UCSD-AML1 (cell line): Measurements from ENCODE around the gene C10orf143.

Source experiments
- DNase-seq: peaks from one replicate; lab custom pipeline; 2025; ENCODE audit not compliant: unreplicated experiment; lab: John Stamatoyannopoulos, UW

C10orf143 gene

DNA sequence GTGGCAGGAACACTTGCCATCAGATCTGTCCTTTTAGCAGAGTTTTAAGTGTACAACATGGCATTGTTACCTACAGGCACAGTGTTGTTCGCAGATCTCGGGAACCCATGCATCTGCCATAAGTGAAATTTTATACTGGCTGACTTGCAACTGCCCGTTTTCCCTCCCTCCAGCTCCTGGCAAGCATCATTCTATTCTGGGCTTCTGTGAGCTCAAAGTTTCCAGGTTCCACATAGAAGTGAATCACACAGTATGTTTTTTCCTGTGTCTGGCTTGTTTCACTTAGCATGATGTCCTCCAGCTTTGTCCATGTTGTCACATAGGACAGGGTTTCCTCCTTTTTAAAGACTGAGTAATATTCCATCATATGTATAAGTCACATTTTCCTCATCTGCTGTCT lies 56.6 kb downstream of the C10orf143 start:
- DNase-seq, result no peak

GRCh38 chr10:130053561-130053960 lies 57.1 kb downstream of the C10orf143 start:
- no peak for DNase-seq

GRCh38 chr10:130052193-130052592 lies 58.4 kb downstream of the C10orf143 start:
- DNase-seq, result no peak

DNA sequence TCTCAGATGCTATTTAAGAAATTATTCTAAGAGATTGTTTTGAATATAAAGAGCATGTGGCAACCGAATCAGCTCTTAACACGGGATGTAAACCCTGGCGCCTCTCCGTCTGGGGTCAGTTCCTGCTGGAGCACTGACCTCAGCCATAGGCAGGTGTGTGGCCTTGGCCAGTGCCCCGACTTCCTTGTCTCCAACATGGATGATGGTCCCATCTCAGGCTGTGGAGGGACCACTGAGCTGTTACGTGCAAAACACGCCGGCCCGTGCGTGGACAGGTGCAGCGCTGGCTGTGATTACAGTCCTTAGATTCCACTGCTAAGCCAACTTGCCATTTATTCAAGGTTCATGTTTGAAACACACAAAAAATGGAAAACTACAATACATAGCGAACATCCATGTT lies 59.9 kb downstream of the C10orf143 start:
- DNase-seq, result no peak

DNA sequence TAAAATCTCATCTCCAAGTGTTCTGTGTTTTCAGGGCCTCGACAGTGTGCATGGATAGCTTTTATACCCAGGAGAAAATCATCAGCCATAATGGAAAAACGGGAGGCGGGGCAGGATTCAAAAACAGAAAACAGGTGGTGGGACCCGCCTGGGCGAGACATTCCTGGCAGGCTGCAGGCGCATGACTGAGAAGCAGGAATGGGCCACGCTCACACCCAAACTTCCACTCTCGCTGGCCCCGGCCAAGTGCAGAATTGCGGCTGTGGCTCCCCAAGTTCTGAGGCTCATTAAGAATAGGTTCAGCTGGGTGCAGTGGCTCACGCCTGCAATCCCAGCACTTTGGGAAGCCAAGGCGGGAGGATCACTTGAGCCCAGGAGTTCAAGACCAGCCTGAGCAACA lies 60.6 kb downstream of the C10orf143 start:
- DNase-seq, result no peak

GRCh38 chr10:130049244-130049643 lies 61.4 kb downstream of the C10orf143 start:
- DNase-seq, result no peak

GRCh38 chr10:130048081-130048480 lies 62.5 kb downstream of the C10orf143 start:
- DNase-seq, result no peak

GRCh38 chr10:130047336-130047735 lies 63.3 kb downstream of the C10orf143 start:
- no peak for DNase-seq

DNA sequence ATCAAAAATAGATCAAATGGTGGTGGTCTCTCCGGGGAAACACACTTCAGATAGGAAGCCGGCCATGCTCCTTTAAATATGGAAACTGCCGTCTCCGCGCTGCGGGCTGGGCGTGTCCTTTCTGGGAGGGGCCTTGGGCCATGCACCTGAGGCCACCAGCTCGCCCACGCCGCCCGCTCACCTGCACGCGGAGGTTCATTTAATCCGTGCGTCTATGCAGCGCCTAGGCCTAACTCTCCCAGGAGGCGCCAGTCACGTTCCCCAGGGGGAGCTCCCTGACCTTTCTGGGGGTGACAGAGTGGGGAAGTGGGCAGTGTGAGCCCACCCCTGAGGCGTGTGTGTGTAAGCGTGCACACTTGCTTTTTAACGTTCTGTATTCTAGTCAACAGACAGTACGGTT lies 64.0 kb downstream of the C10orf143 start:
- DNase-seq, result no peak

GRCh38 chr10:130045801-130046321 lies 64.8 kb downstream of the C10orf143 start:
- DNase-seq, result no peak

DNA sequence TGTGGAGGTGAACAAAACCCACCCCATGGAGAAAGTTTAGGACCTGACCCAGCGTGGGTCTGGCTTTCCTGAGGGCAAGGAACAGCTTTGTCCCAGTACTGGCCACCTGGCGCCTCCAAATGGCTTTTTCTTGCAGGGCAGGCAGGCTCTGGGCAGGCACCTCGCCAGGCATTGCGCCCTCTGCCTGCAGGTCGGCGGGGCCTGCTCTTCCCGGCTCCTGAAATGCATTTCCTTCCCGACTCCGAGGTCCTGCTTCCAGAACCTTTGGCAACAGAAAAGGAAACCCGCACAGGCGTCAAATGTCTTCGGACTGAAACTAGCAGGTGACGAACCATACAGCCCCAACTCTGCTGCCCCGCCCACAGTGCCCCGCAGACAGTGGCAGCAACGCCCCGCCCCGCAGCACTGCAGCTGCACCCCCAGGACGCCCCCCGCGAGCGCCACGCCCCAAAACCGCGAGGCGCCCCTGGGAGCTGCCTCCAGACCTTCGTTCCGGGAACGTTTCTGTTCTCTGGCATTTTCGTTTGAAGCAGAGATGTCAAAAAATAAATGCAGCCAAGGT lies 65.5 kb downstream of the C10orf143 start:
- DNase-seq, result no peak

DNA sequence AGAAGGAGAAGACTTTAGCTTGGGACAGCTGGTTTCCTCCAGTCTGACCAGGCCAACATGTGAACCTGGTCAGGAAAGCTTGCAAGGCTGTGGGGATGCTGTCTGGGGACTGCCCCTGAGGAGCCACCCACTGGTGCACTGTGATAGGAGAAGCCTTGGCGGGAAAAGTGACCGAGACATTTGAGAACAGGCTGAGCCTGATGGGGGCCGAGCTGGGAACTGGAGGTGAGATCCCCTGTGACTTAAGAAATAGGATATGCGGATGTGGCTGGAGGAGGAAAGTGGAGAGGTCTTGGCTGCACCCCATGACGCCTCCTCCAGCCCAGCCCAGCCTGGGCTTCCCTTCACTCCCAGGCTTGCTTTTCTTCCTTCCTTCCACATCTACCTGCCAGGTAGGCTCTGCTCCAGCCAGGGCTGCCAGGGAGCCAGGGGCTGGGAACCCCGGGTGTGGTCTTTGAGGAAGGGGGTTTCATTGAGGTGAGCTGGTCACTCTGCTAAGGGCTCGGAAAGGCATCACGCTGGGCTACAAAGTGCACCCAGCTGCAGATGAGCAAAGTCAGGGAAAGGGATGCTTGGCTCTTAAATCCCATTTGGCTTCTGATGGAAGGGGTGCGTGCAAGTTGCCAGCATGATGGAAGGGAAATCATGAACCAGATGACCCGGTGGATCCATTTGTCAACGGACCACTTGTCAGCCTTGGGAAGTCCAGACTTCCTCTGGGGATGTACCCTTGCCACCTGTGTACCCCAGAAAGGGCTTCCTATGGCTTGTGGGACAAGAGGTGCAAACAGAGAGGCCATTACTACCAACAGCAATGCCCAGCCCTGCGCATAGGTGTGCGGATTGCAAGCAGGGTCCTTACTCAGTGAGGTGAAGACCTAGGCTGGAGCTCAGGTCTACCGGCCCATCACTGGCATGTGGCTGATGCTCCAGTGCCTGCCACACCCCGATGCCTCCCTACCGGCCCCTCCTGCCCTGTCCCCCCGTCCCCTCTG lies 66.3 kb downstream of the C10orf143 start:
- no peak for DNase-seq

- DNase-seq, result no peak
Observed at GRCh38 chr10:130043491-130043890, 67.1 kb downstream of the C10orf143 start.

DNA sequence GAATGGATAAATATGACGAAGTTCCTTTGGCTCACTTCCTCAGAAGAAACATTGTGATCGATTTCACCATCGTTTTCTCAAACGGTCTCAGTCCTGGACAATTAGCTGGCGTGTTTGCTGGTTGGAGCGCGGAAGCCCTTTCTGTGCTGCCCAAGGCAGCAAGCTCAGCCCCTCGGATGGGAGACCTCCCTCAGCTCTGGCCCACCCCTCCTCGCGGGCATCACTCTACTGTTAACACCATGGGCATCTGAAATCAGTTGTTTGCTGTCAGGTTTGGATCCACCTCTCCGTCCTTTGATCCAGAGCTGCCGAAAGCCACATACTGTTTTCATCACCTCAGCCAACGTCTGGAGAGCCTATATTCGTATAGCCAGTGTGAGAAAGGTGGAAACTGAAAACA lies 68.2 kb downstream of the C10orf143 start:
- DNase-seq, result no peak

GRCh38 chr10:130041451-130042371 lies 68.9 kb downstream of the C10orf143 start:
- no peak for DNase-seq

- DNase-seq, result no peak
Observed at GRCh38 chr10:130040817-130041330, 69.8 kb downstream of the C10orf143 start.

DNA sequence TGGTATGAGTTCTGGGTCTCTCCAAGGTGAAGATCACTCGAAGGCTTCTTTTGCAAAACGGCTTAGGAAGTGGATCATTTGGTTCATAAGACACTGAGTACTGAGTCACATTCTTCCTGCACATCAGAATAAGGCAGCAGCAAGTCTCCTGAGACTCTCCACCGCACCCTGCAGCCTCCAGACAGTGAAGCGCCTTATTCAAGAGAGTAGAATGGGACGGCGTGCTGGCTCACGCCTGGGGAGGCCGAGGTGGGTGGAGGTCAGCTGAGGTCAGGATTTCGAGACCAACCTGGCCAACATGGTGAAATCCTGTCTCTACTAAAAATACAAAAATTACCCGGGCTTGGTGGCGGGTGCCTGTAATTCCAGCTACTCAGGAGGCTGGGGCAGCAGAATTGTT lies 70.3 kb downstream of the C10orf143 start:
- DNase-seq, result no peak

DNA sequence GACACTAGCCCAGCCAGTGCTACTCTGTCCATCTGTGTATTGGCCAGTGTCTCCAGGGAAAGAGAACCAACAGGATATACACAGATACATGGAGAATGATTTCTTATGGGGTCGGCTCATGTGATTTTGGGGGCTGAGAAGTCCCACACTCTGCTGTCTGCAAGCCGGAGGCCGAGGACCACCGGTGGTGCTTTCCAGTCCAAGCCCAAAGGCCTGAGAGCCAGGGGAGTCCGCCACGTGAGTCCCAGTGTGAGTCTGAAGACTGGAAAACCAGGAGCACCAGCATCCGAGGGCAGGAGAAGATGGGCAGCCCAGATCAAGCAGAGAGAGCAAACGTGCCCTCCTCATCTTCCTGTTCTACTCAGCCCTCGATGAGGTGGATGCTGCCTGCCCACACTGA lies 71.5 kb downstream of the C10orf143 start:
- no peak for DNase-seq

DNA sequence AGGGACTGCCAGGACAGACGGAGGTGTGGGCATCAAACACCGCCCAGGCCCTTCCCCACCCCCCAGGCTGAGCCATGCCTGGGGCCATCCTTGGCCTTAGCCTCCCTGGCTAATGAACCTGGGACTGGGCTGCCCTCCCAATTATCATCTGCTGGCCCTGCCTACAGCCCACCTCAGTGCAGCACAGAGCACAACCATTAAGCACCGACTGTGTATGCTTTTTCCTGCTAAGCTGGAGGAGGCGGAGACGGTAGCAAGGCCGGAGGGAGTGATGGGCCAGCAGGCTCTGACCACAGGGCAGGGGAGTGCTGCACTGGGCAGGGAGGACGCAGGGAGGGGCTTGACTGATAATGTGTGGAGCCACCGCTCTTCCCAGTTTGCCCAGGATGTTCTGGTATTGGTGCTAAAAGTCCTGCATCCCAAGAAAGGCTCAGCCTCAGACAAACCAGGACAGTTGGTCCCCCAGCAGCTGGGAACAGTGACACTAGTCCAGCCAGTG lies 72.0 kb downstream of the C10orf143 start:
- DNase-seq, result no peak

DNA sequence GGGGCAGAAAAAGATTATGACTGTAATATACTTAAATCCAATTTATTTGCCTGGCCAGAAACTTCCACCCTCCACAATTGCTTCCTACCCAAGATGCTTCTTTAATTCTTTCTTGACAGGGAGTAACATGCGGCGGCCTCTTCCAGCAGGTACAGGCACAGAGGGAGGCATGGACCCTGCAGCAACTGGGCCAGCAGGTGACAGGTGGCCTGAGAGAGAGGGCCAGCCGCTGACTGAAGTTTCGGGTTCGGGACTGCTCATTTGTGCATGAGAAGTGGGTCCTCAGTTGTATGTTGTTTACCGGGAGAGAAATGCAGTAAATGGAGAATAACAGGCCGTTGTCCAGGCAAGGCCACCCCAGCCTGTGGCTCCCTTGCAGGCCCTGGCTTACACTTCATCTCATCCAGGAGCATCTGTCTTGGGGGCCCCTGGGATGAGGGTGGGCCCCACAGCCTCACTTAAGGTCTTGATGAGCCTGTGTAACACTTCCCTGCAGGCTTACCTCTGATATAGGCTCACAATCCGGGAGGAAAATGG lies 72.5 kb downstream of the C10orf143 start:
- no peak for DNase-seq
